IPS DF 6.9 (cell line): ENCODE data around the gene GRID1.

Experiments
- DNase-seq: peaks from one replicate; pipeline ENCODE4 v3.0.0-alpha.2; 2013; ENCODE audit warnings: low read depth, low spot score
- H3K27ac ChIP-seq: one replicate; pipeline ENCODE4 v1.5.1; 2013; ENCODE audit warnings: low read length, control low read depth
- H3K27me3 ChIP-seq: 2 replicates; pipeline ENCODE4 v1.6.1; 2013; ENCODE audit warnings: mild to moderate bottlenecking, low read length; ENCODE audit not compliant: control insufficient read depth, insufficient read depth
- H3K36me3 ChIP-seq: 2 replicates; pipeline ENCODE4 v1.6.1; 2013; ENCODE audit warnings: low read length; ENCODE audit not compliant: control insufficient read depth, insufficient read depth
- H3K4me1 ChIP-seq: 2 replicates; pipeline ENCODE4 v1.6.1; 2013; ENCODE audit warnings: low read length; ENCODE audit not compliant: control insufficient read depth, insufficient read depth
- H3K4me3 ChIP-seq: 2 replicates; pipeline ENCODE4 v1.5.1; 2013; ENCODE audit warnings: mild to moderate bottlenecking, low read length
- H3K9me3 ChIP-seq: 2 replicates; pipeline ENCODE4 v1.6.1; 2013; ENCODE audit warnings: low read length, inconsistent platforms; ENCODE audit not compliant: control insufficient read depth, insufficient read depth
- WGBS: extraction: QIAGEN DNeasy Blood & Tissue Kit; methylation state at CpG from one replicate; pipeline ENCODE4 v1.1.7; 2013; ENCODE audit warnings: mixed read lengths, missing lambda C conversion rate; ENCODE audit not compliant: insufficient read length, insufficient coverage; 5-methylcytosine and 5-hydroxymethylcytosine counted together

The GRID1 gene

GRCh38 chr10:86315549-86315942 is 51.0 kb downstream of the GRID1 start:
- no peaks in the 10 kb centered on the region; the same call in 1 of the 2 replicates for H3K4me1 ChIP-seq
- no peak for DNase-seq

GRCh38 chr10:86314616-86315548 is 51.7 kb downstream of the GRID1 start:
- H3K9me3 ChIP-seq, result no peaks in the 10 kb centered on the region
- H3K36me3 ChIP-seq, result no peaks in the 10 kb centered on the region
- WGBS, result no CpG with 5 or more reads among the region's 7 CpGs
- H3K27me3 ChIP-seq, result no peaks in the 10 kb centered on the region
- no peaks in the 10 kb centered on the region; the same call in 1 of the 2 replicates for H3K4me1 ChIP-seq
- H3K4me3 ChIP-seq, result no peak overlapping the region
- no peak for DNase-seq
- no peak overlapping the region for H3K27ac ChIP-seq

More at GRCh38 chr10:86315549-86315942, 51.0 kb downstream of the GRID1 start:
- Histone ChIP-seq H3K9me3 (no peaks in the 10 kb centered on the region), H3K36me3 (no peaks in the 10 kb centered on the region), H3K27ac (no peak overlapping the region), H3K4me3 (no peak overlapping the region), H3K27me3 (no peaks in the 10 kb centered on the region)

GRCh38 chr10:86313621-86314041 is 53.0 kb downstream of the GRID1 start:
- no peak overlapping the region for H3K4me3 ChIP-seq
- H3K27me3 ChIP-seq, result no peaks in the 10 kb centered on the region
- H3K4me1 ChIP-seq, result no peaks in the 10 kb centered on the region; the same call in 1 of the 2 replicates
- DNase-seq, result no peak
- 100% methylated on average over 1 of the region's 10 CpGs for WGBS
- no peak overlapping the region for H3K27ac ChIP-seq
- H3K36me3 ChIP-seq, result no peaks in the 10 kb centered on the region
- H3K9me3 ChIP-seq, result no peaks in the 10 kb centered on the region

GRCh38 chr10:86312701-86313270 is 53.8 kb downstream of the GRID1 start:
- WGBS, result no CpG with 5 or more reads among the region's 5 CpGs
- H3K4me1 ChIP-seq, result no peaks in the 10 kb centered on the region
- H3K4me3 ChIP-seq, result no peak overlapping the region
- H3K27me3 ChIP-seq, result no peaks in the 10 kb centered on the region
- H3K36me3 ChIP-seq, result no peaks in the 10 kb centered on the region
- no peak overlapping the region for H3K27ac ChIP-seq
- no peaks in the 10 kb centered on the region for H3K9me3 ChIP-seq
- DNase-seq, result no peak

GRCh38 chr10:86311906-86312305 is 54.7 kb downstream of the GRID1 start:
- H3K4me3 ChIP-seq, result no peak overlapping the region
- H3K27me3 ChIP-seq, result no peaks in the 10 kb centered on the region
- WGBS, result no CpG with 5 or more reads among the region's 1 CpG
- no peaks in the 10 kb centered on the region for H3K4me1 ChIP-seq
- no peaks in the 10 kb centered on the region for H3K9me3 ChIP-seq
- H3K27ac ChIP-seq, result no peak overlapping the region
- no peaks in the 10 kb centered on the region for H3K36me3 ChIP-seq
- DNase-seq, result no peak

- no CpG with 5 or more reads among the region's 3 CpGs for WGBS
These were observed 55.4 kb downstream of the GRID1 start for GRCh38 chr10:86311190-86311589.

GRCh38 chr10:86310702-86311101 is 55.9 kb downstream of the GRID1 start:
- H3K9me3 ChIP-seq, result no peaks in the 10 kb centered on the region
- no peaks in the 10 kb centered on the region for H3K36me3 ChIP-seq
- no peaks in the 10 kb centered on the region for H3K27me3 ChIP-seq
- H3K4me1 ChIP-seq, result no peaks in the 10 kb centered on the region
- no peak overlapping the region for H3K4me3 ChIP-seq
- no CpG with 5 or more reads among the region's 1 CpG for WGBS
- H3K27ac ChIP-seq, result no peak overlapping the region
- no peak for DNase-seq

More at GRCh38 chr10:86311190-86311589, 55.4 kb downstream of the GRID1 start:
- no peak overlapping the region for H3K4me3 ChIP-seq
- no peaks in the 10 kb centered on the region for H3K9me3 ChIP-seq
- no peak for DNase-seq
- H3K27me3 ChIP-seq, result no peaks in the 10 kb centered on the region
- no peaks in the 10 kb centered on the region for H3K36me3 ChIP-seq
- no peaks in the 10 kb centered on the region for H3K4me1 ChIP-seq
- no peak overlapping the region for H3K27ac ChIP-seq

- H3K4me3 ChIP-seq, result no peak overlapping the region
- H3K9me3 ChIP-seq, result no peaks in the 10 kb centered on the region
- no peak overlapping the region for H3K27ac ChIP-seq
- no CpG with 5 or more reads among the region's 2 CpGs for WGBS
- no peaks in the 10 kb centered on the region for H3K4me1 ChIP-seq
- H3K27me3 ChIP-seq, result no peaks in the 10 kb centered on the region
- no peak for DNase-seq
- H3K36me3 ChIP-seq, result no peaks in the 10 kb centered on the region
These were observed 56.3 kb downstream of the GRID1 start for GRCh38 chr10:86310291-86310690.

GRCh38 chr10:86308056-86308455 is 58.5 kb downstream of the GRID1 start:
- no peak for DNase-seq
- no CpG with 5 or more reads among the region's 1 CpG for WGBS

GRCh38 chr10:86306628-86307278 is 59.8 kb downstream of the GRID1 start:
- no peak overlapping the region for H3K4me3 ChIP-seq
- no peaks in the 10 kb centered on the region; the same call in 1 of the 2 replicates for H3K36me3 ChIP-seq
- H3K27me3 ChIP-seq, result no peaks in the 10 kb centered on the region
- WGBS, result no CpG with 5 or more reads among the region's 6 CpGs
- no peak overlapping the region for H3K27ac ChIP-seq
- no peaks in the 10 kb centered on the region for H3K4me1 ChIP-seq
- no peak for DNase-seq
- H3K9me3 ChIP-seq, result no peaks in the 10 kb centered on the region; the same call in 1 of the 2 replicates

More at GRCh38 chr10:86308056-86308455, 58.5 kb downstream of the GRID1 start:
- H3K4me1 ChIP-seq, result no peaks in the 10 kb centered on the region
- H3K27me3 ChIP-seq, result no peaks in the 10 kb centered on the region
- H3K9me3 ChIP-seq, result no peaks in the 10 kb centered on the region
- no peak overlapping the region for H3K4me3 ChIP-seq
- no peaks in the 10 kb centered on the region for H3K36me3 ChIP-seq
- no peak overlapping the region for H3K27ac ChIP-seq
